RPMI8226 (cell line): ENCODE measurements around the gene PLG.
A peak's percentile ranks its signal among the peaks of the same experiment; 100 is the strongest.
"Not testable (repeated sequence)": the region's sequence is repeated elsewhere in the genome, so short reads cannot be mapped to it uniquely, and the experiment has no call there.

Source experiments
- DNase-seq: peaks from one replicate; pipeline ENCODE4 v3.0.0-alpha.2; 2015

Gene PLG

GRCh38 chr6:160708993-160709392, 6.9 kb downstream of the PLG start:
- not testable (repeated sequence) for DNase-seq

DNA sequence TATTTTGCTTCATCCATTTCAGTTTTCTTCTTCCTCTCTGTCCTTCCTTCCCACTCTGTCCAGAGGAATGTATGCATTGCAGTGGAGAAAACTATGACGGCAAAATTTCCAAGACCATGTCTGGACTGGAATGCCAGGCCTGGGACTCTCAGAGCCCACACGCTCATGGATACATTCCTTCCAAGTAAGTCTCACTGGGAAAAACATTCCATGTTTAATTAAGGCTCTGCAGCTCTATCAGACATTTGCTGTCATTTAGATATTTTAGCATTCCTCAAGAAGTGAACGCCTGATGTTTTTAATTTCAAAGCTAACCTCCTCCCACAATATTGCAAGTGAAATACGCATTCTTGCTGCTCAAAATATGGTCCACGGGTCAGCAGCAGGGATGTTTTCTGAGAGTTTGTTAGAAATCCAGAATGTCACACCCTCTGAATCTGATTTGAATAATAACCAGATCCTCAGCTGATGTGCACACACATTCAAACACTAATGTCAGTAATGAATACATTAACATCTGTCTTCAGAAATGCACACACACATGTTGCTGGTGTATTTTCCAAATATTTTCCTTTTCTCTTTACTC, 12.8 kb downstream of the PLG start:
- no peak for DNase-seq

DNA sequence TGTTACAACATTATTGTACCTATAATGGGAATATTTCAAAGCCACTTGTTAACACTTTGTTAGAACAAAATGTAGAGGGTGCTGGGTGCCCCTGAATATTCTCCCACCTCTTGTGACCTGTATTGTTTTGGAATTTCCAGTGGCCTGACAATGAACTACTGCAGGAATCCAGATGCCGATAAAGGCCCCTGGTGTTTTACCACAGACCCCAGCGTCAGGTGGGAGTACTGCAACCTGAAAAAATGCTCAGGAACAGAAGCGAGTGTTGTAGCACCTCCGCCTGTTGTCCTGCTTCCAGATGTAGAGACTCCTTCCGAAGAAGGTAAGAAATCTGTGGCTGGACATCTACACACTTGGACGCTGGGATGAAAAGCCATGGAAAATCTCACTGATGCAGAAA, 28.9 kb downstream of the PLG start:
- peak; percentile 28 for DNase-seq

DNA sequence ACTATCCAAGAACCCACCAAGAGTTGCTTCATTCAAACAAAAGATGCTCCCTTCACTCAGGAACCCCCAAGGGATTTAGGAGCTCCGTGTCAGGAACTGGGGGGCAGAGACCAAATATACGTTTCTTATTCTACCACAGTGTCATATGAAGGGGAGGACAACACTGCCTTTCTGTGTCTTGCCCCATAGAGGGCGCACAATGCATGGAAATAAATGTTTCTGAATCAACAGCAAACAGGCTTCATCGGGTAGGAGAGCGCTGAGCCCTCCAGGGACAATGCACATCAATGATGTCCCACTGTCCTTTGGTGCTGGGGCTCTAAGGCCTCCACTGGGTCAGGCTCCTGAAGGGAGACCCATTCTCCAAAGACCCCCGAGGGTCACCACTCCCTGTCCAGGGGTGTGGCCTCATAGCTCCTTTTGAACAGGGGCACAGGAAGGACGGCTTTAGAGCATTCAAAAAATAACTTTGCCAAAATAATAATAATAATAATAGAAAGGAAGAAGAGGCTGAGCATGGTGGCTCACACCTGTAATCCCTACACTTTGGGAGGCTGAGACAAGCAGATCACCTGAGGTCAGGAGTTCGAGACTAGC, 31.1 kb downstream of the PLG start:
- peak; percentile 61 for DNase-seq

- no peak for DNase-seq
These were observed 32.6 kb downstream of the PLG start for GRCh38 chr6:160734627-160735026.

GRCh38 chr6:160735523-160735922, 33.5 kb downstream of the PLG start:
- no peak for DNase-seq

- DNase-seq, result no peak
These were observed 35.9 kb downstream of the PLG start for GRCh38 chr6:160737934-160738333.

- DNase-seq, result no peak
These were observed 37.9 kb downstream of the PLG start for GRCh38 chr6:160739955-160740354.

- not testable (repeated sequence) for DNase-seq
These were observed 39.0 kb downstream of the PLG start for GRCh38 chr6:160741012-160741411.

- no peak for DNase-seq
These were observed 40.0 kb downstream of the PLG start for GRCh38 chr6:160742090-160742489.

- no peak for DNase-seq
These were observed 48.2 kb downstream of the PLG start for GRCh38 chr6:160750276-160750689.

- DNase-seq, result not testable (repeated sequence)
These were observed 51.2 kb downstream of the PLG start for GRCh38 chr6:160753211-160753610.

DNA sequence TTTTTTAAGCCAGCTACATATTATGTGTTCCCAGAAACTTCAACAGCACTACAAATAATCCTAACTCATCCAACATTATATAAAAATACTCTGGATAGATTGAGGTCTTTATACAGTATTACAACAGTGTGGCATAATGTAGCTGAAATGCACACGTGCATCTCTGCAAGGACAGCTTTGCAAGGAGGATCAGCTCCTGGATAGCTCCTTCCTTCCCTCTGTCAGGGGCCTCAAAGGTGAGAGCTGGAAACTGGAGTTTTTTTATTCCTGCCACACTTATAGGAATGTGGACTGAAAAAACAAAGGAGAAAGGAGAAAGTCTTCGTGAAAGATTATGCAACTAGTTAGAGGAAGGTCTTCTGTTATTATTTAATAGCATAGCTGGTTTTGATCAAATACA, 53.1 kb downstream of the PLG start:
- no peak for DNase-seq

- no peak for DNase-seq
These were observed 54.0 kb downstream of the PLG start for GRCh38 chr6:160756021-160756420.

GRCh38 chr6:160756871-160757270, 54.8 kb downstream of the PLG start:
- DNase-seq, result no peak

- DNase-seq, result no peak
These were observed 62.8 kb downstream of the PLG start for GRCh38 chr6:160764847-160765246.

DNA sequence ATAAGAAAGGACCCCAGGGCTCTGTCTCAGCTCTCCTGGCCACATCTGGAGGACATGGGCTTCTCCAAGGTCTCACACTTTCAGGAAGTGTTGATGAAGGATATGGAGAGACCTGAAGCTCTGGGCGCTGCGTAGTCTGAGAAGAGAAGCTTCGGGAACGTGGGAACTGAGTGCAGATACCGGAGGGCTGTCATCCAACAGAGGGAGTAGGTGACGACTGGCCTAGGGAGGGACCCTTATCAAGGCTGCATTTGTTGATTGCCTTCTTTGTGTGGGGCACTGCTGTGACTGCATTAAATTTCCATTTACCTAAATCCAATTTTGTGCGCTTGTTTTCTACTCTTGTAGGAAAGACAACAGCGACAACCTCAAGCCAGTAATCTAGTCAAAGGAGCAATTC, 63.4 kb downstream of the PLG start:
- no peak for DNase-seq

DNA sequence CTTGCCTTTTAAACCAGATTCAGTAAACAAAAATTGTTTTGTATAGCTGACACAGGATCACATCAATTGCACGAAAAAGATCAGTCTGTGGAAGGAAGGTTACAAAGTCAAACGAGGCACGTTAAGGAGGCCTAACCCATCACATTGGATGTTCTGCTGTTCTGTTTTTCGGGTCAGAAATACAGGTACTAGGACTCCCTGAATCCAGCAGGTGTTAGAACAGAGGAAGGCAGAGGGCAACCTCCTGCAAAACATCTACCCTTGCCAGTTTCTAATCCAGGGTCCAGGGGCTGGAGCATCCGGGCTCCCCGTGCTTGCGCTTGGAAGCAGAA, 64.6 kb downstream of the PLG start:
- DNase-seq, result no peak

DNA sequence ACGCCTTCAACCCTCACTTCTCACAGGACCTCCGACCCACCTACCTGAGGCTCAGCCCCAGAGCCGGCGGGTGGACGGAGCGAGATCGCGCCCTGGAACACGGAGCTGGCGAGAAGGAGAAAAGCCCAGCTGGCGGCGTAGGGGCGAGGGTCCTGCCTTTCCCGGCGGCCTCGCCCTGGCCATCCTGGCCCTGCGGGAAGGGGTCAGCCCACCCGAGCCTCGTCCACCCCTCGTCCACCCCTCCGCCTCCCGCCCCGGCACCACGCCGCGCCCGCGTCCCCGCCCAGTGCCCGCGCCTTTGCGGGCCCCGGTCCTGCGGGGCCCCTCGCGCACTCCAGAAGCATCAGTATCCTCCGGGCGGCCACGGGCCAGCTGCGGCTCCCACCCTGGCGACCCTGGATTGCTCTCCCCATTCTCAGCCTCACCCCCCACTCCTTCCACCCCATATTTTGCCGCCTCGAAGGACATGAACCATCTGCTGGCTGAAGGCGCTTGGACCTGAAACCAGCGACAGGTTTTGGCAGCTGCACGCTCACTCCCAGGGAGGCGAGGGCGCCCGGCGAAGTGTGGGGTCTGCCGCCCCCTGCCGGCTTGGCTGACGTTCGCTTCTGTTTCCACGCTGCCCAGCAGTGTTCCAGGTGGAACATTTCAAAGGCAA, 65.1 kb downstream of the PLG start:
- DNase-seq, result peak; percentile 72

GRCh38 chr6:160767647-160768019, 65.6 kb downstream of the PLG start:
- no peak for DNase-seq

- no peak for DNase-seq
These were observed 66.1 kb downstream of the PLG start for GRCh38 chr6:160768101-160768500.

GRCh38 chr6:160774399-160774798, 72.4 kb downstream of the PLG start:
- DNase-seq, result no peak

DNA sequence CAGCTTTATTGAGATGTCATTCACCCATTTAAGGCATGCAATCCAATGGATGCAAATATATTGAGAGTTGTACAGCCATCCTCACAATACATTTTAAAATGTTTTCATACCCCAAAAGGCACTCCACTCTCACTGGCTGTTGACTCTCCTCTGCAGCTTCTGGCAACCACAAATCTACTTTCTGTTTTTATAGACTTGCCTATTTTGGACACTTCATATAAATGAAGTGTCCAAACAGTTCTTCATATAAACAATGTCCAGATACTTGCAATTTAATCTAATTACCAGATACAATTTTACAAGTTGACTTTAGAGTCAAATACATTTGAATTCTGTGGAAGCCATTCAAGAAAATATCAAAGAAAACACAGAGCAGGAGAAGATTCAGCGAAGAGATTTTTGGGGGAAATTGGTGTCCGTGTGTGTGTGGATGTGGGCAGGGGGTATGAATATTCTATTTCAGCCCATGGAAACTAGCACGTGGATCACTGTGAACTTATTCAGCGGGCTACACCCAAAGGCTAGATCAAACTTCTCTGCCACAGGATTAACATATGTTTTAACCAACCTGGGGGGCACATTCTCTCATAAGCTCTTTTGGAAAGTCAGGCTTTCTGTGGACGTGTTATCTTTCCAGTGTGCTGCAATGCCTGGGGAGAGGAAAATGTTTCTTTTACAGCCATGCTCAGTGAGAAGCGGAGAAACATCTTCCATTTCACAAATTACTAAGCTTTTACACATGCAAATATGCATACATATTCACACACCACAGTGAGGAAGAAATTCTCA, 73.9 kb downstream of the PLG start:
- DNase-seq, result no peak

- DNase-seq, result not testable (repeated sequence)
These were observed 77.1 kb downstream of the PLG start for GRCh38 chr6:160779095-160779494.
